Measurements from ENCODE around the gene UBLCP1. TPM values are rescaled to one million over a fixed set of nuclear protein-coding genes. Genes with fewer than 3 reads are reported as not detected.

The UBLCP1 gene
- total and polyA plus RNA-seq, 2 donors from 2014 or later = 17.1 to 25.1 TPM

- no peak overlapping the region for H3K4me3 ChIP-seq (ENCODE audit: low read length in 3 of 3)
- FAIRE-seq (no peak), DNase-seq (no peak)
- no peak overlapping the region for H3K27ac ChIP-seq (ENCODE audit: low read depth in 2 of 2, low read length in 2 of 2)
- TF ChIP-seq CTCF (IDR thresholded peaks at IDR 0.05; ENCODE audit: borderline replicate concordance, extremely low read depth, insufficient read depth) = no peak
- H3K9me3 ChIP-seq (ENCODE audit: control insufficient read depth in 2 of 3, insufficient read depth in 1 of 3, low read length in 3 of 3) = no peaks in the 10 kb centered on the region
- H3K4me1 ChIP-seq (ENCODE audit: control insufficient read depth in 2 of 3, insufficient read depth in 2 of 3, low read depth in 1 of 3, low read length in 3 of 3) = no peaks in the 10 kb centered on the region
- H3K27me3 ChIP-seq (ENCODE audit: control insufficient read depth, insufficient read depth, low read length) = no peaks in the 10 kb centered on the region
- intact Hi-C loops (cut with DNase I) = loop anchor here (10.0 kb wide), 1 partner anchor 115 kb away; no protein-coding TSS in a partner anchor
- H3K36me3 ChIP-seq (ENCODE audit: control insufficient read depth in 2 of 3, insufficient read depth in 3 of 3, low read length in 3 of 3) = peaks cover 0 to 2% (median 0%) of the 10 kb centered on the region in 3 donors
- no peak overlapping the region for H3K9ac ChIP-seq (ENCODE audit: low read length in 3 of 3)
Observed at GRCh38 chr5:159269723-159270122, 6.6 kb downstream of the UBLCP1 start.

- no peak for TF ChIP-seq CTCF (IDR thresholded peaks at IDR 0.05; ENCODE audit: borderline replicate concordance, extremely low read depth, insufficient read depth)
- Histone ChIP-seq H3K4me3 (ENCODE audit: low read length in 3 of 3) (no peak overlapping the region), H3K27ac (ENCODE audit: low read depth in 2 of 2, low read length in 2 of 2) (no peak overlapping the region), H3K36me3 (ENCODE audit: control insufficient read depth in 2 of 3, insufficient read depth in 3 of 3, low read length in 3 of 3) (peaks cover 3 to 9% (median 5%) of the 10 kb centered on the region in 3 donors), H3K9me3 (ENCODE audit: control insufficient read depth in 2 of 3, insufficient read depth in 1 of 3, low read length in 3 of 3) (no peaks in the 10 kb centered on the region), H3K9ac (ENCODE audit: low read length in 3 of 3) (no peak overlapping the region), H3K4me1 (ENCODE audit: control insufficient read depth in 2 of 3, insufficient read depth in 2 of 3, low read depth in 1 of 3, low read length in 3 of 3) (no peaks in the 10 kb centered on the region), H3K27me3 (ENCODE audit: control insufficient read depth, insufficient read depth, low read length) (no peaks in the 10 kb centered on the region)
- intact Hi-C loops (cut with DNase I) = no loop called here
- FAIRE-seq (no peak), DNase-seq (no peak)
Observed at GRCh38 chr5:159273923-159274322, 10.8 kb downstream of the UBLCP1 start.

GRCh38 chr5:159274676-159275075, 11.6 kb downstream of the UBLCP1 start:
- no peak for TF ChIP-seq CTCF (IDR thresholded peaks at IDR 0.05; ENCODE audit: borderline replicate concordance, extremely low read depth, insufficient read depth)
- no peak overlapping the region for H3K27ac ChIP-seq (ENCODE audit: low read depth in 2 of 2, low read length in 2 of 2)
- intact Hi-C loops (cut with DNase I) = no loop called here
- no peaks in the 10 kb centered on the region for H3K9me3 ChIP-seq (ENCODE audit: control insufficient read depth in 2 of 3, insufficient read depth in 1 of 3, low read length in 3 of 3)
- H3K9ac ChIP-seq (ENCODE audit: low read length in 3 of 3) = no peak overlapping the region
- H3K36me3 ChIP-seq (ENCODE audit: control insufficient read depth in 2 of 3, insufficient read depth in 3 of 3, low read length in 3 of 3) = peaks cover 3 to 10% (median 5%) of the 10 kb centered on the region in 3 donors
- DNase-seq (no peak), FAIRE-seq (no peak)
- no peaks in the 10 kb centered on the region for H3K27me3 ChIP-seq (ENCODE audit: control insufficient read depth, insufficient read depth, low read length)
- H3K4me3 ChIP-seq (ENCODE audit: low read length in 3 of 3) = no peak overlapping the region
- H3K4me1 ChIP-seq (ENCODE audit: control insufficient read depth in 2 of 3, insufficient read depth in 2 of 3, low read depth in 1 of 3, low read length in 3 of 3) = no peaks in the 10 kb centered on the region
